Thyroid gland (tissue), 4 donors: ENCODE measurements around the gene NAALADL2. TPM values are rescaled to one million over a fixed set of nuclear protein-coding genes. Genes with fewer than 3 reads are reported as not detected.

ENCODE experiments used
- DNase-seq, 2 donors: peaks; one replicate each; pipeline ENCODE4 v3.0.0-alpha.2; 2019
- H3K27ac ChIP-seq, 3 donors: fragments of 200-600 bp; sonication (generic); 1 replicate in 2 of 3; 2 replicates in 1 of 3; pipeline ENCODE4 v1.5.1; 2016 to 2019; ENCODE audit warnings: mild to moderate bottlenecking in 1 of 3, moderate library complexity in 1 of 3
- H3K27me3 ChIP-seq: fragments of 200-600 bp; sonication (generic); one replicate; pipeline ENCODE4 v1.5.1; 2019
- H3K36me3 ChIP-seq, 2 donors: fragments of 200-600 bp; sonication (generic); one replicate each; pipeline ENCODE4 v1.5.1; 2016 to 2019
- H3K4me1 ChIP-seq, 2 donors: fragments of 200-600 bp; sonication (generic); one replicate each; pipeline ENCODE4 v1.5.1; 2017 to 2019
- H3K4me3 ChIP-seq, 3 donors: fragments of 200-600 bp; sonication (generic); replicated peaks in 1 of 3; 1 replicate in 2 of 3; 2 replicates in 1 of 3; pipeline ENCODE4 v1.5.1; 2016; ENCODE audit warnings: mild to moderate bottlenecking in 1 of 3
- H3K9me3 ChIP-seq: fragments of 200-600 bp; sonication (generic); one replicate; pipeline ENCODE4 v1.5.1; 2017
- CTCF ChIP-seq, 6 experiments: fragments of 200-600 bp in 3 of 6; fragments of 450-650 bp in 3 of 6; sonication (generic) in 3 of 6; IDR thresholded peaks; one replicate each; pipeline ENCODE4 v1.5.1; 2016 to 2019; ENCODE audit warnings: antibody characterized with exemption in 6 of 6, mild to moderate bottlenecking in 2 of 6, inconsistent platforms in 1 of 6, moderate library complexity in 1 of 6
- POLR2A ChIP-seq, 2 donors: fragments of 450-650 bp; IDR thresholded peaks; one replicate each; pipeline ENCODE4 v1.6.1; 2017; ENCODE audit warnings: antibody characterized with exemption in 2 of 2, mild to moderate bottlenecking in 2 of 2, moderate library complexity in 1 of 2
- WGBS, 2 donors: methylation state at CpG; one replicate each; pipeline ENCODE4 v1.1.5; 2017; 5-methylcytosine and 5-hydroxymethylcytosine counted together
- intact Hi-C: fragments of 100-400 bp; cut with DNase I; formaldehyde crosslinking; loops from one replicate; pipeline ENCODE4 v1.15.1; 2023
- total RNA-seq, 4 donors: library from RNA; depleted of rRNA; stranded (reverse); fragments of >200 nt; gene quantifications; one replicate each; pipeline ENCODE4 v1.2.3, GENCODE V29; 2016

Gene NAALADL2
- total RNA-seq, 4 donors from 2014 or later = 7.6 to 14.7 (median 9.0) TPM

GRCh38 chr3:175383371-175383770, 524.2 kb downstream of the NAALADL2 start:
- Histone ChIP-seq H3K9me3 (no peaks in the 10 kb centered on the region), H3K36me3 (no peaks in the 10 kb centered on the region), H3K4me1 (no peaks in the 10 kb centered on the region), H3K27ac (no peak overlapping the region), H3K4me3 (no peak overlapping the region), H3K27me3 (no peaks in the 10 kb centered on the region)
- no peak for DNase-seq
- TF ChIP-seq CTCF (IDR thresholded peaks at IDR 0.05) (no peak), POLR2A (IDR thresholded peaks at IDR 0.05) (no peak)
- 84 to 91% methylated on average over 1 of the region's 1 CpG for WGBS, 2 donors
- intact Hi-C loops = no loop called here

- TF ChIP-seq POLR2A (IDR thresholded peaks at IDR 0.05) = no peak
- no peak for TF ChIP-seq CTCF (IDR thresholded peaks at IDR 0.05)
- Histone ChIP-seq H3K27me3 (no peaks in the 10 kb centered on the region), H3K4me1 (no peaks in the 10 kb centered on the region), H3K36me3 (no peaks in the 10 kb centered on the region), H3K27ac (no peak overlapping the region), H3K9me3 (no peaks in the 10 kb centered on the region), H3K4me3 (no peak overlapping the region)
- DNase-seq = no peak
- intact Hi-C loops = no loop called here
- 86 to 87% methylated on average over 3 of the region's 3 CpGs for WGBS, 2 donors
These were observed 524.7 kb downstream of the NAALADL2 start for GRCh38 chr3:175383813-175384212.

- Histone ChIP-seq H3K27ac (no peak overlapping the region), H3K4me3 (no peak overlapping the region), H3K36me3 (no peaks in the 10 kb centered on the region), H3K27me3 (no peaks in the 10 kb centered on the region), H3K4me1 (no peaks in the 10 kb centered on the region), H3K9me3 (no peaks in the 10 kb centered on the region)
- TF ChIP-seq CTCF (IDR thresholded peaks at IDR 0.05) (no peak), POLR2A (IDR thresholded peaks at IDR 0.05) (no peak)
- no peak for DNase-seq
- intact Hi-C loops = no loop called here
These were observed 525.4 kb downstream of the NAALADL2 start for GRCh38 chr3:175384569-175384968.

- H3K36me3 ChIP-seq = no peaks in the 10 kb centered on the region
- H3K27ac ChIP-seq = no peak overlapping the region
- intact Hi-C loops = no loop called here
- DNase-seq = no peak
- no peaks in the 10 kb centered on the region for H3K9me3 ChIP-seq
- 89 to 97% methylated on average over 3 of the region's 3 CpGs for WGBS, 2 donors
- TF ChIP-seq CTCF (IDR thresholded peaks at IDR 0.05) (no peak), POLR2A (IDR thresholded peaks at IDR 0.05) (no peak)
- no peak overlapping the region for H3K4me3 ChIP-seq
- no peaks in the 10 kb centered on the region for H3K27me3 ChIP-seq
- no peaks in the 10 kb centered on the region for H3K4me1 ChIP-seq
These were observed 527.5 kb downstream of the NAALADL2 start for GRCh38 chr3:175386630-175387029.

- Histone ChIP-seq H3K27me3 (no peaks in the 10 kb centered on the region), H3K4me3 (no peak overlapping the region), H3K27ac (no peak overlapping the region), H3K4me1 (no peaks in the 10 kb centered on the region), H3K36me3 (no peaks in the 10 kb centered on the region), H3K9me3 (no peaks in the 10 kb centered on the region)
- intact Hi-C loops = no loop called here
- 96 to 98% methylated on average over 1 of the region's 1 CpG for WGBS, 2 donors
- no peak for DNase-seq
- TF ChIP-seq POLR2A (IDR thresholded peaks at IDR 0.05) (no peak), CTCF (IDR thresholded peaks at IDR 0.05) (no peak)
These were observed 530.4 kb downstream of the NAALADL2 start for GRCh38 chr3:175389560-175389959.
